ENCODE data around the gene CFAP69.

The CFAP69 gene

DNA sequence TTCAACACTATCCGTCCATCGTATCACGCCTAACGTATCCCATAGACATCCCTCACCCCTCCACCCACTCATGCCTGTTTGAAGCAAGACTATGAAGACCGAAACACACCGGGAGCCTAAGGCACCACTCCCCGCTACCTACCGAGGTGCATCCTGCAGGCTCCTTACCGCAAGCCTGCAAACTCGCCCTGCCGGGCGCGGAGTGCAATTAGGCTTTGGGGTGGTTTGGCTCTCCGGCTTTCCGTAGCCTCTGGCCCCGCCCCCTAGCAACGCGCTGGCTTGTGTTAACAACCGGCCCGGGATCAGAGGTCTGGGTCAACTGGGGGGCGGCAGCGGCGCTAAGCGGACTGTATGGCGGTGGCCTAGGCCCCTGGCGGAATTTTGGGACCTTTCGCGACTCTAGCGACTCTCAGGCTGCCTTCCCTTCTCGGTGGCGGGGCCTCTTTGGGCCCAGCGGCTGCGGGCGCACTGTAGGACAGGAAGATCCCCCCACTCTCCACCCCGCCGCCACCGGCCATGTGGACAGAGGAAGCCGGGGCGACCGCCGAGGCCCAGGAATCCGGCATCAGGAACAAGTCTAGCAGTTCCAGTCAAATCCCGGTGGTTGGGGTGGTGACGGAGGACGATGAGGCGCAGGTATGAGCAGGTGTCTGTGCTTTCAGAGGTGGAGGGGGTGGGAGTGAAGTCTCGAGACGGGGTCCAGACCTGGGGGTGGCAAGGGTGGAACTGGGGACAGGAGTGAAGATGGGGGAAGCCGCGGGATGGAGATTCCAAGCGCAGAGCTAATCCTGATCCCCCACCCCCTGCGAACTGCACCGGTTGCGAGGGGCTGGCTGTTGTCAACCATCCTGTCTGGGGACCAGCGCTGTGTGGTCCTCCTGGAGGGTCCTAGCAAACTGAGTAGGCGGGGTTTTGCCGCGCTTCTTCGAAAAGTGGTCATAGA, at the start of gene CFAP69:
CFAP69 (plus strand) TSS at position 266 of the 943 bp plus-strand sequence; CDS start at position 517, 251 bp downstream.
- TF ChIP-seq CREB1 (IDR thresholded peaks at IDR 0.05; ENCODE audit: low read depth) (no peak), TCF12 (IDR thresholded peaks at IDR 0.05; ENCODE audit: low read depth) (no peak), TAF1 (IDR thresholded peaks at IDR 0.05; ENCODE audit: low read depth) (0 out of 2 replicates have a peak, but pooled peaks have one; percentile 50)

DNA sequence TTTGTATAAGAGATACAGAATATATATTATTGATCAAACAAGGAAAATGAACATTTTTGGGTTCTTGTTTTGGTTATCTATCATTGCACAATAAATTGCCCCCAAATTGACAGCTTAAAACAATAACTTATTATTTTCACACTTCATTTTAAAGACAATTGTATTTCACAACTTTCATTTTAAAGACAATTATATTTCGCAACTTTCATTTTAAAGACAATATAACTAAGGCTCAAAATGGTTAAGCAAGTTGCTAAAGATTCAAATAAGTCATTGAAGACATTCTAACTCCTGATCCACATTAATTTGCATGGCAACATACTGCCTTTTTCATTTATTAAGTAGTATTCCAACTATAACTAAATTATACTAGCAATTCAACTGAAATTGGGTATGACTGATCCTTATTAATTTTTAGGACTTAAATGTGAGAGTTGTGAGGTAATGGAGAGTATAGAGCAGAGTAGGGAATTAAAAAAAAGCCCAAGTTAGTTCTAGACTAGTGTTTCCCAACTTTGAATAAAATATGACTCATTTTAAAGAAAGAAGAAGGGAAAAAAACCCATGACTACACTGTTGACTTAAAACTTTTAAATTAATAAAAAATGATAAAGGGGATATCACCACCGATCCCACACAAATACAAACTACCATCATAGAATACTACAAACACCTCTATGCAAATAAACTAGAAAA, 43.3 kb upstream of the CFAP69 start:
- no peak for TF ChIP-seq TEAD4 (IDR thresholded peaks at IDR 0.05)
- no peak for TF ChIP-seq YY1 (IDR thresholded peaks at IDR 0.05; ENCODE audit: low read depth)
- TF ChIP-seq FOXM1 (IDR thresholded peaks at IDR 0.05; ENCODE audit: borderline replicate concordance, low read depth) = no peak
- no peak for TF ChIP-seq TAF1 (IDR thresholded peaks at IDR 0.05; ENCODE audit: low read depth)
- TF ChIP-seq RAD21 (IDR thresholded peaks at IDR 0.05; ENCODE audit: low read depth) = no peak
- no peak for TF ChIP-seq CEBPB (IDR thresholded peaks at IDR 0.05)
- TF ChIP-seq, protein P1, sequence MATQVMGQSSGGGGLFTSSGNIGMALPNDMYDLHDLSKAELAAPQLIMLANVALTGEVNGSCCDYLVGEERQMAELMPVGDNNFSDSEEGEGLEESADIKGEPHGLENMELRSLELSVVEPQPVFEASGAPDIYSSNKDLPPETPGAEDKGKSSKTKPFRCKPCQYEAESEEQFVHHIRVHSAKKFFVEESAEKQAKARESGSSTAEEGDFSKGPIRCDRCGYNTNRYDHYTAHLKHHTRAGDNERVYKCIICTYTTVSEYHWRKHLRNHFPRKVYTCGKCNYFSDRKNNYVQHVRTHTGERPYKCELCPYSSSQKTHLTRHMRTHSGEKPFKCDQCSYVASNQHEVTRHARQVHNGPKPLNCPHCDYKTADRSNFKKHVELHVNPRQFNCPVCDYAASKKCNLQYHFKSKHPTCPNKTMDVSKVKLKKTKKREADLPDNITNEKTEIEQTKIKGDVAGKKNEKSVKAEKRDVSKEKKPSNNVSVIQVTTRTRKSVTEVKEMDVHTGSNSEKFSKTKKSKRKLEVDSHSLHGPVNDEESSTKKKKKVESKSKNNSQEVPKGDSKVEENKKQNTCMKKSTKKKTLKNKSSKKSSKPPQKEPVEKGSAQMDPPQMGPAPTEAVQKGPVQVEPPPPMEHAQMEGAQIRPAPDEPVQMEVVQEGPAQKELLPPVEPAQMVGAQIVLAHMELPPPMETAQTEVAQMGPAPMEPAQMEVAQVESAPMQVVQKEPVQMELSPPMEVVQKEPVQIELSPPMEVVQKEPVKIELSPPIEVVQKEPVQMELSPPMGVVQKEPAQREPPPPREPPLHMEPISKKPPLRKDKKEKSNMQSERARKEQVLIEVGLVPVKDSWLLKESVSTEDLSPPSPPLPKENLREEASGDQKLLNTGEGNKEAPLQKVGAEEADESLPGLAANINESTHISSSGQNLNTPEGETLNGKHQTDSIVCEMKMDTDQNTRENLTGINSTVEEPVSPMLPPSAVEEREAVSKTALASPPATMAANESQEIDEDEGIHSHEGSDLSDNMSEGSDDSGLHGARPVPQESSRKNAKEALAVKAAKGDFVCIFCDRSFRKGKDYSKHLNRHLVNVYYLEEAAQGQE (IDR thresholded peaks at IDR 0.05; ENCODE audit: low read depth) = no peak
- TF ChIP-seq EP300 (IDR thresholded peaks at IDR 0.05; ENCODE audit: borderline replicate concordance) = no peak
- no peak for TF ChIP-seq MAX (IDR thresholded peaks at IDR 0.05)
- TF ChIP-seq CREB1 (IDR thresholded peaks at IDR 0.05; ENCODE audit: low read depth) = no peak
- no peak for TF ChIP-seq NFIC (IDR thresholded peaks at IDR 0.05)
- no peak for TF ChIP-seq EGR1 (IDR thresholded peaks at IDR 0.05)
- no peak for TF ChIP-seq USF1 (IDR thresholded peaks at IDR 0.05)
- no peak for TF ChIP-seq TCF12 (IDR thresholded peaks at IDR 0.05; ENCODE audit: low read depth)
- TF ChIP-seq ZBTB7A (IDR thresholded peaks at IDR 0.05; ENCODE audit: low read depth) = no peak

DNA sequence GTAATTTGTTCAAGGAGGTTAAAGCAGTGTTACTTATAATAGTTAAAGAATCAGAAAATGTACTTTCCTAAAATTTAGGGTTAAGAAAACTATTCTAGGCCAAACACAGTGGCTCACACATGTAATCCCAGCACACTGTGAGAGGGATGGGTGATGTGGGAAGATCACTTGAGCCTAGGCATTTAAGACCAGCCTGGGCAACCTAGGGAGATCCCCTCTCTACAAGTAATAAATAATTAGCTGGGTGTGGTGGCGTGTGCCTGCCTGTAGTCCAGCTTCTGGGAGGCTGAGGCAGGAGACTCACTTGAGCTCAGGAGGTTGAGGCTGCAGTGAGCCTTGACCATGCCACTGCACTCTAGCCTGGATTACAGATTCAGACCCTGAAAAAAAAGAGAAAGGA, 37.0 kb upstream of the CFAP69 start:
- TF ChIP-seq CEBPB (IDR thresholded peaks at IDR 0.05) (no peak), NFIC (IDR thresholded peaks at IDR 0.05) (no peak), RAD21 (IDR thresholded peaks at IDR 0.05; ENCODE audit: low read depth) (no peak), EP300 (IDR thresholded peaks at IDR 0.05; ENCODE audit: borderline replicate concordance) (no peak), TCF12 (IDR thresholded peaks at IDR 0.05; ENCODE audit: low read depth) (no peak), EGR1 (IDR thresholded peaks at IDR 0.05) (no peak), TAF1 (IDR thresholded peaks at IDR 0.05; ENCODE audit: low read depth) (no peak), TEAD4 (IDR thresholded peaks at IDR 0.05) (no peak), MAX (IDR thresholded peaks at IDR 0.05) (no peak), USF1 (IDR thresholded peaks at IDR 0.05) (no peak), FOXM1 (IDR thresholded peaks at IDR 0.05; ENCODE audit: borderline replicate concordance, low read depth) (no peak), CREB1 (IDR thresholded peaks at IDR 0.05; ENCODE audit: low read depth) (no peak)

DNA sequence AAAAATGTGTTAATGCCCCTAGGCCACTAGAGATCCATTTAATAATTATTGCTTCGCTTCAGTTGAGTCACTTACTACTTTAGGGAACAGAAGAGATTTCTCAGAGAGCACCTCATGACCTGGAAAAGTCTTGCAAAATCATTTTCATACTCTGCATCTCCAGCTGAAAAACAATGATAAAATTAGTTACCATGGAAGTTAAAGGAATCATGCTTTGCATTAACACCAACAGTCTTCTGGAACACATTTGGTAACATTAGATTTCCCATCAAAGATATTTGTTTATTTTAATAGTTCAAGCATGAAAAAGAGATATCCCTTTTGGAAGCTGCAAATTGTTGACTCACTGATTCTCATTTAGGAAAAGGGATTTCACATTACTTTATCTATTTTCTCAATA, 35.2 kb upstream of the CFAP69 start:
- TF ChIP-seq EP300 (IDR thresholded peaks at IDR 0.05; ENCODE audit: borderline replicate concordance) (no peak), NFIC (IDR thresholded peaks at IDR 0.05) (no peak), FOXM1 (IDR thresholded peaks at IDR 0.05; ENCODE audit: borderline replicate concordance, low read depth) (no peak), ZBTB7A (IDR thresholded peaks at IDR 0.05; ENCODE audit: low read depth) (no peak), TCF12 (IDR thresholded peaks at IDR 0.05; ENCODE audit: low read depth) (no peak), TAF1 (IDR thresholded peaks at IDR 0.05; ENCODE audit: low read depth) (no peak), TEAD4 (IDR thresholded peaks at IDR 0.05) (no peak), USF1 (IDR thresholded peaks at IDR 0.05) (no peak), MAX (IDR thresholded peaks at IDR 0.05) (no peak), EGR1 (IDR thresholded peaks at IDR 0.05) (no peak), YY1 (IDR thresholded peaks at IDR 0.05; ENCODE audit: low read depth) (no peak), RAD21 (IDR thresholded peaks at IDR 0.05; ENCODE audit: low read depth) (no peak), CREB1 (IDR thresholded peaks at IDR 0.05; ENCODE audit: low read depth) (no peak), CEBPB (IDR thresholded peaks at IDR 0.05) (no peak)
- TF ChIP-seq, protein P1 (IDR thresholded peaks at IDR 0.05; ENCODE audit: low read depth) = no peak

Measured in Ishikawa (cell line).